ENCODE measurements around the gene KIF1B.
"Not testable (repeated sequence)": the region's sequence is repeated elsewhere in the genome, so short reads cannot be mapped to it uniquely, and the experiment has no call there.

Gene KIF1B

DNA sequence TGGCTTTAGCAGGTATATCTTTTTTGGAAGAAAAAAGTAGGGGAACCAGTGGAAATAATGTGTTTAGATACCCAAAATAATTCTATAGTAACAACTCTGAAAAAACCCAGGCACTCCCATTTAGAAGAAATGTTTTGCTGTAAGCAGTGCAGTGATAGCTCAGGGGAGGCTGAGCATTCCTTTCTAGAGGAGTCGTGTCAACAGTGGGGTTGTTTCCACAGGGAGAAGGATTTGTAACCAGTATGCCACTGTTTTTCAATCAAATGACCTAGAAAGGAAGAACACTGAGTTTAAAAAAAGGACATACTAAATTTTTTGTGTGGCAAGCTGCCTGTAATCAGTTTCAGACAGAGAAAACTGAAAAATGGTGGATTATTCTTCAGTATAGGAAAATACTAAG is 190.9 kb downstream of the KIF1B start:
- H3K36me3 Mint-ChIP-seq (ENCODE audit: low read depth) = peaks cover 64% of the 10 kb centered on the region
- peak overlapping the region; percentile 12 for H3K4me3 Mint-ChIP-seq
- no peak for DNase-seq
- H3K9me3 Mint-ChIP-seq = no peaks in the 10 kb centered on the region
- peaks cover 45% of the 10 kb centered on the region for H3K4me1 Mint-ChIP-seq (ENCODE audit: low read depth)
- H3K27me3 Mint-ChIP-seq = no peaks in the 10 kb centered on the region
- H3K27ac Mint-ChIP-seq = no peak overlapping the region

DNA sequence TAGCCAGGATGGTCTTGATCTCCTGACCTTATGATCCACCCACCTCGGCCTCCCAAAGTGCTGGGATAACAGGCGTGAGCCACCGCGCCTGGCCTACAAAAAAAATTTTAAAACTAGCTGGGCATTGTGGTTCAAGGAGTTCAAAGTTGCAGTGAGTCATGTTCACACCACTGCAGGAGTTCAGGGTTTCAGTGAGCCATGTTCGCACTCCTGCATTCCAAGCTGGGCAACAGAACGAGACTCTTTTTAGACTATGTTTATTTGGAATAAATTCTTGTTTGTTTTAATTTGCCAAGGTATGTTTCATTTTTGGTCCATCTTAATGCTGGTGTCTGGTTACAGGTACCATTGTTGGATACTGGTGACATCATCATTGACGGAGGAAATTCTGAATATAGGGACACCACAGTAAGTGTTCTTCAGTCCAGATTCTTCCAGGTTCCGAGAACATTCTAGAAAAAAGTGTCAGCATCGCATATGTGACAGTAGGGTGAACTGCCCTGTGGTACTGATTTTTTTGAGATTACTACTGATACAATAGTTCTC is 192.4 kb downstream of the KIF1B start:
- Mint-ChIP-seq H3K27me3 (no peaks in the 10 kb centered on the region), H3K36me3 (ENCODE audit: low read depth) (peaks cover 80% of the 10 kb centered on the region), H3K4me3 (no peak overlapping the region), H3K9me3 (no peaks in the 10 kb centered on the region), H3K27ac (peak overlapping the region; percentile 58), H3K4me1 (ENCODE audit: low read depth) (peaks cover 42% of the 10 kb centered on the region)
- no peak for DNase-seq

DNA sequence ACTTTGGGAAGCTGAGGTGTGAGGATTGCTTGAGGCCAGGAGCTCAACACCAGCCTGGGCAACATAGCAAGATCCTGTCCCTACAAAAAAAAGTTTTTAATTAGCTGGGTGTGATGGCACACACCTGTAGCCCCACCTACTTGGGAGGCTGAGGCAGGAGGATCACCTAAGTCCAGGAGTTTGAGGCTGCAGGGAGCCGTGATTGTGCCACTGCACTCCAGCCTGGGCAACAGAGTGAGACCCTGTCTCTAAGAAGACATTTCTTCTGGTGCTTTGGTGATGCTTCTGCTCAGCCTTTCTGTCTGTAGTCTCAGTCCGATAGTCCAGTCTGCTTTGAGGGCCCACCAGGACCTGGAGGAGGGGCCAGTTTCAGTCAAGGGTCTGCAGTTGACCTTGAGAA is 196.8 kb downstream of the KIF1B start:
- no peaks in the 10 kb centered on the region for H3K27me3 Mint-ChIP-seq
- peaks cover 91% of the 10 kb centered on the region for H3K36me3 Mint-ChIP-seq (ENCODE audit: low read depth)
- H3K9me3 Mint-ChIP-seq = no peaks in the 10 kb centered on the region
- H3K27ac Mint-ChIP-seq = no peak overlapping the region
- H3K4me1 Mint-ChIP-seq (ENCODE audit: low read depth) = peaks cover 14% of the 10 kb centered on the region
- DNase-seq = no peak
- no peak overlapping the region for H3K4me3 Mint-ChIP-seq

DNA sequence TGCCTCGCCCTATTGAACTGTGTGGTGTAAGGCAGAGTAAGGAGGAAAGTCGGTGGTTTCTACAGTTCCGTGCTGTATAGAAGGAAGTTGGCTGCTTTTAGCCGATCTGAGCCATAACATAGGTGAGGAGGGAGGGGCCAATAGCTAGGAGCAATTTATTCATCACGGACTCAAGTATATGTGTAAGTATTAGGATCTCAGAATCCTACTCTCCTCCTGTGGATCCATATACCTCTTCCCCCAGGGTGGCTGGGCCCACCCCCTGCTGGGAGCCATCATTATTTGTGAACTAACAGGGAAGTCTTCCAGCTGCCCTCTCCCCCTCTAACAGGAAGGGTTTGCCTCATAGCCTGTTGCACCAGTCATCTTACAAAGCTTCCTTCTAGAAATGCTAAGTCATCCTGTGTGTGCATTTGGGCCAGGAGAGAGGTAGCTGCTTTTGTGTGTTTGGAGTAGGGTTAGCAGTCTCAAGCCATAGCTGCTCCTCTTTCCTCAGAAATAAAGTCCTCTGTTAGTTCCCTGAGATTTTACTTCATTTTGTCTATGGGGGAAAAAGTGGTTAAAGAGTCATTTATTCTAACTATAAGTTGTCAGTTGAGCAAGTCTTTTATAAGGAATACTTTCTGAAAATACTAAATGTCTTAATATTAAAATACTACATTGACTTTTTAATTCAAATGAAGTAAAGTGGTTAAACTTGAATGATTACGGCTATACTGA is 205.0 kb downstream of the KIF1B start:
- Mint-ChIP-seq H3K27me3 (no peaks in the 10 kb centered on the region), H3K36me3 (ENCODE audit: low read depth) (peaks cover 94% of the 10 kb centered on the region), H3K4me1 (ENCODE audit: low read depth) (peaks cover 8% of the 10 kb centered on the region), H3K9me3 (no peaks in the 10 kb centered on the region), H3K4me3 (no peak overlapping the region), H3K27ac (peak overlapping the region; percentile 93)
- no peak for DNase-seq

DNA sequence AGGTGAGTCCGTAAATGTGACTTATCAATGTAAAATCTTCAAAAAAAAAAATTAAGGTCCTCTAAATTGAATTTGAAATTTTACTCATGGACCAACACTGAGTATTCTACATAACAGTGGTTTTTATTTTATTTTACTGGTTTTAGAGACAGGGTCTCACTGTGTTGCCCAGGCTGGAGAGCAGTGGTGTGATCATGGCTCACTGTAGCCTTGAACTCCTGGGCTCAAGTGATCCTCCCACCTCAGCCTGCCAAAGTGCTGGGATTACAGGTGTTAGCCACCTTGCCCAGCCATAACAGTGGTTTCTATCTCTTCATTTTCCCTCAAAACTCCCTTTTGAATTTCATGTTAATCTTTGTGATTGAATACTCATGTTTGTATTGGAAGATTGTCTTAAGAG is 205.6 kb downstream of the KIF1B start:
- not testable (repeated sequence) for H3K9me3 Mint-ChIP-seq; DNase-seq; H3K27me3 Mint-ChIP-seq; H3K4me1 Mint-ChIP-seq (ENCODE audit: low read depth); H3K4me3 Mint-ChIP-seq
- Mint-ChIP-seq H3K36me3 (ENCODE audit: low read depth) (peaks cover 96% of the 10 kb centered on the region), H3K27ac (peak overlapping the region; percentile 78)

DNA sequence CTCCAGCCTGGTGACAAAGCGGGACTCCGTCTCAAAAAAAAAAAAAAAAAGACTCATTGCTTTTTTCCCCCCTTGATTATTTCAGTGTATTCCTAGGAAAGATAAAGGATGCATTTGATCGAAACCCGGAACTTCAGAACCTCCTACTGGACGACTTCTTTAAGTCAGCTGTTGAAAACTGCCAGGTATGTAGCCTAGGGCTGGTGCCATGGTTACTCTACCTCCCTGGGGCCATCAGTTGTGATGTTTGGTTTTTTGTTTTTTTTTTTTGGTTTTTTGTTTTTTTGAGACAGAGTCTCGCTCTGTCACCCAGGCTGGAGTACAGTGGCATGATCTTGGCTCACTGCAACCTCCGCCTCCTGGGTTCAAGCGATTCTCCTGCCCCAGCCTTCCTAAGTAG is 208.4 kb downstream of the KIF1B start:
- not testable (repeated sequence) for H3K9me3 Mint-ChIP-seq; H3K27ac Mint-ChIP-seq; H3K4me1 Mint-ChIP-seq (ENCODE audit: low read depth); DNase-seq; H3K27me3 Mint-ChIP-seq; H3K4me3 Mint-ChIP-seq
- peaks cover 84% of the 10 kb centered on the region for H3K36me3 Mint-ChIP-seq (ENCODE audit: low read depth)

DNA sequence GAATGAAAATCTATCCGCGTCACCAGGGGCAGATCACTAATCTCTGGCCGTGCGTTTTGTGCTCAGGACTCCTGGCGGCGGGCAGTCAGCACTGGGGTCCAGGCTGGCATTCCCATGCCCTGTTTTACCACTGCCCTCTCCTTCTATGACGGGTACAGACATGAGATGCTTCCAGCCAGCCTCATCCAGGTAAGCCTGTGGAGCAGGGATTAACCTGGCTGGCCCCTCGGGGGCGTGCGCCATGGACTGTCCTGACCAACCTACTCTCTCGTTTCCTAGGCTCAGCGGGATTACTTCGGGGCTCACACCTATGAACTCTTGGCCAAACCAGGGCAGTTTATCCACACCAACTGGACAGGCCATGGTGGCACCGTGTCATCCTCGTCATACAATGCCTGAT is 209.0 kb downstream of the KIF1B start:
- peaks cover 78% of the 10 kb centered on the region for H3K36me3 Mint-ChIP-seq (ENCODE audit: low read depth)
- H3K9me3 Mint-ChIP-seq = no peaks in the 10 kb centered on the region
- no peak overlapping the region for H3K27ac Mint-ChIP-seq
- H3K27me3 Mint-ChIP-seq = no peaks in the 10 kb centered on the region
- H3K4me1 Mint-ChIP-seq (ENCODE audit: low read depth) = peaks cover 8% of the 10 kb centered on the region
- H3K4me3 Mint-ChIP-seq = no peak overlapping the region
- no peak for DNase-seq

DNA sequence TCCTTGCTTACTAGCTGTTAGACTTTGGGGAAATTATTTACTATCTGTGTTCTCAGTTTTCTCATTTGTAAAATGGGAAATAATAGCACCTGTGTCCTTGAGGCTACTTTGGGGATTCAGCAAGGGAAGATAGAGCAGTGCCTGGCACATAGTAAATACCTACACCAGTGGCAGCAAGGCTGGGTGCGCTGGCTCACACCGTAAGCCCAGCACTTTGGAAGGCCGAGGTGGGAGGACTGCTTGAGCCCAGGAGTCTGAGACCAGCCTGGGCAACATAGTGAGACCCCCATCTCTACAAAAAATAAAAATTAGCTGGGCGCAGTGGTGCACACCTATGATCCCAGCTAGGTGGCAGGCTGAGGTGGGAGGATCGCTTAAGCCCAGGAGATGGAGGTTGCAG is 211.3 kb downstream of the KIF1B start:
- H3K27ac Mint-ChIP-seq = no peak overlapping the region
- H3K4me3 Mint-ChIP-seq = no peak overlapping the region
- no peaks in the 10 kb centered on the region for H3K9me3 Mint-ChIP-seq
- no peaks in the 10 kb centered on the region for H3K27me3 Mint-ChIP-seq
- H3K4me1 Mint-ChIP-seq (ENCODE audit: low read depth) = no peaks in the 10 kb centered on the region
- DNase-seq = no peak
- H3K36me3 Mint-ChIP-seq (ENCODE audit: low read depth) = peaks cover 57% of the 10 kb centered on the region

DNA sequence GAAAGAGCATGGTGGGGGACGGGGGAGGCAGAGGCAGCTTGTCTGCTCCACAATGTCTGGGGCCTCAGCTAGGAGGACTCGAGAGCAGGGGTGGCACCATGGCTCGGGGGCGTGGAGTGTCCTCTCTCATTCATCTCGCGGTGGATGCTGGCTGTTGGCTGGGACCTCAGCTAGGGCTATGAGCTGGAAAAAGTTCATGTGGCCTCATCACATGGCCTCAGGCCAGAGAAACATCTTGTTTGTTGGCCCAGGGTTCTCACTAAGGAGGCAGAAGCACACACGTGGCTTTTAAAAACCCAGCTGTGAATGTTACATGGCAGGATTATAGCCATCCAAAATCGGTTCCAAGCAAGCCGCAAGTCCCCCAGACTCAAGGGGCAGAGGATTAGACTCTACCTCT is 213.7 kb downstream of the KIF1B start:
- Mint-ChIP-seq H3K4me1 (ENCODE audit: low read depth) (peaks cover 7% of the 10 kb centered on the region), H3K9me3 (no peaks in the 10 kb centered on the region), H3K27me3 (no peaks in the 10 kb centered on the region), H3K4me3 (no peak overlapping the region), H3K36me3 (ENCODE audit: low read depth) (peaks cover 35% of the 10 kb centered on the region), H3K27ac (no peak overlapping the region)
- no peak for DNase-seq

DNA sequence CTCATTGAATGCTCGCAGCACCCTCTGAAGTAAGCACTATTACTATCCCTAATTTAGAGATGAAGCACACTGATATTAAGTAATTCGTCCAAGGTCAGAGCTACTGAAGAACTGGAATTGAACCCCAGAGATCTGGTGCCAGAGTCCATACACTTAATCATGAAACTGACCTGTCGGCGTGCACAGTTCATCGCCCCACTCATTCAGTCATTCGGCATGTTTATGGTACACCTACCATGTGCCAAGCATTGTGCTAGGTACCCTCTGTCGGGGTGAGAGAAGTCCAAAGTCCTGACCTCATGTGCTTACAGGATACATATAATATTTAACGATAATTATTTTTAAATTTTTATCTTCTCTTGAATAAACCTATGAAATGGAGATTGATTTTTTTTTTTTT is 214.3 kb downstream of the KIF1B start:
- no peak for DNase-seq
- no peaks in the 10 kb centered on the region for H3K9me3 Mint-ChIP-seq
- no peak overlapping the region for H3K27ac Mint-ChIP-seq
- H3K4me3 Mint-ChIP-seq = no peak overlapping the region
- H3K4me1 Mint-ChIP-seq (ENCODE audit: low read depth) = peaks cover 10% of the 10 kb centered on the region
- peaks cover 29% of the 10 kb centered on the region for H3K36me3 Mint-ChIP-seq (ENCODE audit: low read depth)
- no peaks in the 10 kb centered on the region for H3K27me3 Mint-ChIP-seq

DNA sequence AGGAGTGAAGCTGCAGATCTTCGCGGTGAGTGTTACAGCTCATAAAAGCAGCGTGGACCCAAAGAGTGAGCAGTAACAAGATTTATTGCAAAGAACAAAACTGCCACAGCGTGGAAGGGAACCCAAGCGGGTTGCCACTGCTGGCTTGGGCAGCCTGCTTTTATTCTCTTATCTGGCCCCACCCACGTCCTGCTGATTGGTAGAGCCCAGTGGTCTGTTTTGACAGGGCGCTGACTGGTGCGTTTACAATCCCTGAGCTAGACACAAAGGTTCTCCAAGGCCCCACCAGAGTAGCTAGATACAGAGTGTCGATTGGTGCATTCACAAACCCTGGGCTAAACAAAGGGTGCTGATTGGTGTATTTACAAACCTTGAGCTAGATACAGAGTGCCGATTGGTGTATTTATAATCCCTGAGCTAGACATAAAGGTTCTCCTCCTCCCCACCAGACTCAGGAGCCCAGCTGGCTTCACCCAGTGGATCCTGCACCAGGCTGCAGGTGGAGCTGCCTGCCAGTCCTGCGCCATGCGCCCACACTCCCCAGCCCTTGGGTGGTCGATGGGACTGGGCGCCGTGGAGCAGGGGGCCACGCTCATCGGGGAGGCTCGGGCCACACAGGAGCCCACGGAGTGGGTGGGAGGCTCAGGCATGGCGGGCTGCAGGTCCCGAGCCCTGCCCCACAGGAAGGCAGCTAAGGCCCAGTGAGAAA is 215.6 kb downstream of the KIF1B start:
- H3K4me3 Mint-ChIP-seq, H3K27ac Mint-ChIP-seq, H3K27me3 Mint-ChIP-seq, DNase-seq, H3K9me3 Mint-ChIP-seq: not testable (repeated sequence)
- peaks cover 17% of the 10 kb centered on the region for H3K4me1 Mint-ChIP-seq (ENCODE audit: low read depth)
- peaks cover 21% of the 10 kb centered on the region for H3K36me3 Mint-ChIP-seq (ENCODE audit: low read depth)

DNA sequence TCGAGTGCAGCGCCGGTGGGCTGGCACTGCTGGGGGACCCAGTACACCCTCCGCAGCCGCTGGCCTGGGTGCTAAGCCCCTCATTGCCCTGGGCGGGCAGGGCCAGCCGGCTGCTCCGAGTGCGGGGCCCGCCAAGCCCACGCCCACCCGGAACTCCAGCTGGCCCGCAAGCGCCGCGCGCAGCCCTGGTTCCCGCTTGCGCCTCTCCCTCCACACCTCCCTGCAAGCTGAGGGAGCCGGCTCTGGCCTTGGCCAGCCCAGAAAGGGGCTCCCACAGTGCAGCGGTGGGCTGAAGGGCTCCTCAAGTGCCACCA is 216.1 kb downstream of the KIF1B start:
- Mint-ChIP-seq H3K36me3 (ENCODE audit: low read depth) (peaks cover 20% of the 10 kb centered on the region), H3K4me1 (ENCODE audit: low read depth) (peaks cover 22% of the 10 kb centered on the region)
- not testable (repeated sequence) for DNase-seq, H3K27ac Mint-ChIP-seq, H3K27me3 Mint-ChIP-seq, H3K4me3 Mint-ChIP-seq, H3K9me3 Mint-ChIP-seq

DNA sequence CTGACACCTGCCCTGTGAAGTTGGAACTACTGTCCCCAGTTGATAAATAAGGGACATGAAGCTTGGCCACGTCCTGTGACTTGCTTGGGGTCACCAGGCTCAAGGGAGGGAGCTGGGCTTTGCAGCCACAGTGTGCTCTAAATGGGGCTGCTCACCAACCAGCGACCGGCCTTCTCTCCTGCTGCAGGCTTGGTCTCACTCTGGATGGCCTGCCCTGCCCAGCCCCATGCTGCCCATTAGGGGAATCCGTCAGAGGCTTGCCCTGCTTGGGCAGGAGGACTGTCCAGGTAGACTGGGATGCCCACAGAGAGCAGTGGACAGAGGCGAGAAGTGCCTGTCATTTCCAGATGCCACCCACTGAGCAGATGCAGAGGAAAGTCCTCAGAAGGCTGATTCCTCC is 218.6 kb downstream of the KIF1B start:
- H3K4me1 Mint-ChIP-seq (ENCODE audit: low read depth) = peaks cover 34% of the 10 kb centered on the region
- H3K4me3 Mint-ChIP-seq = no peak overlapping the region
- no peaks in the 10 kb centered on the region for H3K9me3 Mint-ChIP-seq
- no peak for DNase-seq
- H3K27me3 Mint-ChIP-seq = no peaks in the 10 kb centered on the region
- H3K27ac Mint-ChIP-seq = no peak overlapping the region
- H3K36me3 Mint-ChIP-seq (ENCODE audit: low read depth) = peaks cover 15% of the 10 kb centered on the region

DNA sequence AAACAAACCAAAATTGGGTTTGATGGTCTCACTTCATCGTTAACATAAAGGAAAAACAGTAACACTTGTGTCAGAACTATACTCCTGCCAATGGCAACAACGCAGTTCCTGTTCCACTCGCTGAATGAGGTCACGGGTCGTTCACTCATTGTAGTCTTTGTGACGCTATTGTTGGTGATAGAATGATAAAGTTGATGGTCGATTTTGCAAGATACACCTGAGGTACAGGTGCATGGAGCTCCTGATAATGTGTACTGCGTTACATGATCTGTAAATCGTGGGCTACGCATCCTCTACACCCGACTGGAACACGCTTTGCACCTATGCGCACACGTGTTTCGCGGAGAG is 219.5 kb downstream of the KIF1B start:
- H3K36me3 Mint-ChIP-seq (ENCODE audit: low read depth) = peaks cover 15% of the 10 kb centered on the region
- no peaks in the 10 kb centered on the region for H3K9me3 Mint-ChIP-seq
- peak overlapping the region; percentile 98 for H3K27ac Mint-ChIP-seq
- H3K4me3 Mint-ChIP-seq = peak overlapping the region; percentile 92
- peaks cover 34% of the 10 kb centered on the region for H3K4me1 Mint-ChIP-seq (ENCODE audit: low read depth)
- DNase-seq = peak; percentile 35
- no peaks in the 10 kb centered on the region for H3K27me3 Mint-ChIP-seq

DNA sequence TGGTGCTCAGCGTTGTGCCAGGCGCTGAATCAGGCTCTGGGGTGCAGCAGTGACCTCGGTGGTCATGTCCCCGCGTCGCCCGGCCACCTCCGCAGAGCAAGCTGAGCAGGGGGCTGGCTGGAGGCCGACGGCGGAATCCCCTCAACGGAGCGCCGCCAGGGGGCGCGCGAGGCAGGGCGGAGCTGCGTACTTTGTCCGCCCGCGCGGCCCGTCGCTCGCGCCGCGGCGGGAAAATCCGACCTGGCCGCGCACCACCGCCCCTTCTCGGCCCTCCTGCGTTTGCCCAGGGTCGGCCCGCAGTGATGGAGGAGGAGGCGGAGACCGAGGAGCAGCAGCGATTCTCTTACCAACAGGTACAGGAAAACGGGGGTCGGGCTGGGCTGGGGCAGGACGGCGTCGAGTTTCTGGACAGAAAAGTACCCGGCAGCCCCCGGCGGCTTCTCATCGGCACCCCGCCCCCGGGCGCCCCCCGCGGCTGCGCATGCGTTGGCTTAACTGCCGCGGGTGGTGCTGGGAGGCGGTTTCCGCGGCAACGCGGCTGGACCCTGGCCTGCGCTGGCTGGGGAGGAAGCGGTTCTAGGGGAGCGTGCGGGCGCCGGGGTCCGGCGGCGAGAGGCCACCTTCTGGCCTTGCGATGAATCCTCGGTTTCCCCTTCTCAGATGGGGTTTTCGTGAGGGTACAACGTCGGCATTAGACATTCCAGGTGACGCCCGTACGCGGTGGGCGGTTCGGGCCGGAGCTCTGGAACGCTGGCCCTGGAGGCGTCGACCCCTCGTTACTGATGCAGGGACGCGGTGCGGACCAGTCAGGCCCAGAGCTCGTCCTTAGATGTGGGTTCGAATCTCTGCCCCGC is 220.1 kb downstream of the KIF1B start, which contains the start of gene CENPS:
CENPS (plus strand) TSS at position 218 of the 854 bp plus-strand sequence; CDS start at position 303, 85 bp downstream.
- peak; percentile 97 for DNase-seq
- H3K4me3 Mint-ChIP-seq = peak within 1 kb of the TSS; percentile 92
- H3K27me3 Mint-ChIP-seq = no peaks in the 10 kb centered on the region
- peaks cover 34% of the 10 kb centered on the region for H3K4me1 Mint-ChIP-seq (ENCODE audit: low read depth)
- peak within 1 kb of the TSS; percentile 98 for H3K27ac Mint-ChIP-seq
- no peaks in the 10 kb centered on the region for H3K9me3 Mint-ChIP-seq
- peaks cover 21% of the 10 kb centered on the region for H3K36me3 Mint-ChIP-seq (ENCODE audit: low read depth)

Data from activated T-cell treated with anti-CD3 and anti-CD28 coated beads, Interleukin-2, amount 50 U/mL, for 24 hours (primary cell).